MM.1S (cell line): Measurements from ENCODE around the gene ASB2.

Source experiments
- DNase-seq: peaks from one replicate; pipeline ENCODE4 v3.0.0-alpha.2; 2015
- H2AFZ ChIP-seq: fragments of 300-600 bp; sonication (generic); 2 replicates; pipeline ENCODE4 v1.6.0; 2016; ENCODE audit warnings: antibody characterized with exemption, low read length
- H3F3A ChIP-seq: fragments of 300-600 bp; sonication (generic); 2 replicates; pipeline ENCODE4 v1.6.1; 2016; ENCODE audit warnings: mild to moderate bottlenecking, antibody characterized with exemption, low read length, moderate library complexity, mixed read lengths; ENCODE audit not compliant: insufficient read depth
- H3K27ac ChIP-seq: fragments of 300-600 bp; sonication (generic); 2 replicates; pipeline ENCODE4 v1.5.1; 2016; ENCODE audit warnings: mild to moderate bottlenecking, low read length
- H3K27me3 ChIP-seq: fragments of 300-600 bp; sonication (generic); replicated peaks from 2 replicates; pipeline ENCODE4 v1.6.0; 2016; ENCODE audit warnings: low read length; ENCODE audit not compliant: insufficient read depth
- H3K36me3 ChIP-seq: fragments of 300-600 bp; sonication (generic); replicated peaks from 2 replicates; pipeline ENCODE4 v1.6.1; 2016; ENCODE audit warnings: mild to moderate bottlenecking, low read length, mixed read lengths; ENCODE audit not compliant: insufficient read depth
- H3K4me1 ChIP-seq: fragments of 300-600 bp; sonication (generic); 2 replicates; pipeline ENCODE4 v1.6.1; 2016; ENCODE audit warnings: low read length, mixed read lengths
- H3K4me2 ChIP-seq: fragments of 300-600 bp; sonication (generic); 2 replicates; pipeline ENCODE4 v1.6.0; 2016; ENCODE audit warnings: low read depth, low read length
- H3K4me3 ChIP-seq: fragments of 300-600 bp; sonication (generic); 2 replicates; pipeline ENCODE4 v1.5.1; 2016; ENCODE audit warnings: low read length, mixed read lengths
- H3K79me2 ChIP-seq: fragments of 300-600 bp; sonication (generic); 2 replicates; pipeline ENCODE4 v1.6.1; 2016; ENCODE audit warnings: mixed run types, low read length, mixed read lengths
- H3K9ac ChIP-seq: fragments of 300-600 bp; sonication (generic); 2 replicates; pipeline ENCODE4 v1.6.1; 2016; ENCODE audit warnings: low read length, mixed read lengths
- H3K9me2 ChIP-seq: fragments of 300-600 bp; sonication (generic); replicated peaks from 2 replicates; pipeline ENCODE4 v1.6.1; 2016; ENCODE audit warnings: mild to moderate bottlenecking, low read length, mixed read lengths; ENCODE audit not compliant: insufficient read depth
- H3K9me3 ChIP-seq: fragments of 300-600 bp; sonication (generic); replicated peaks from 2 replicates; pipeline ENCODE4 v1.6.1; 2016; ENCODE audit warnings: mild to moderate bottlenecking, low read length, mixed read lengths; ENCODE audit not compliant: insufficient read depth
- H4K20me1 ChIP-seq: fragments of 300-600 bp; sonication (generic); 2 replicates; pipeline ENCODE4 v1.6.1; 2016; ENCODE audit warnings: mild to moderate bottlenecking, low read length, moderate library complexity, mixed read lengths; ENCODE audit not compliant: insufficient read depth
- CTCF ChIP-seq: fragments of 300-600 bp; sonication (generic); IDR thresholded peaks from 2 replicates; pipeline ENCODE4 v1.5.1; 2016; ENCODE audit warnings: antibody characterized with exemption, low read length, mixed read lengths
- EZH2 ChIP-seq: fragments of 300-600 bp; sonication (generic); optimal IDR thresholded peaks from 2 replicates; pipeline ENCODE3; 2017; ENCODE audit warnings: low read depth, mild to moderate bottlenecking, antibody characterized with exemption, low read length, mixed read lengths
- EZH2phosphoT487 ChIP-seq: fragments of 300-600 bp; sonication (generic); IDR thresholded peaks from 2 replicates; pipeline ENCODE4 v1.6.1; 2018; ENCODE audit warnings: antibody characterized with exemption, low read length

Gene ASB2

GRCh38 chr14:93950948-93951634 is 25.3 kb downstream of the ASB2 start:
- H3K4me1 ChIP-seq = no peaks in the 10 kb centered on the region
- H3K27ac ChIP-seq = no peak overlapping the region

GRCh38 chr14:93949511-93950075 is 26.8 kb downstream of the ASB2 start:
- Histone ChIP-seq H3F3A (no peaks in the 10 kb centered on the region), H3K79me2 (no peaks in the 10 kb centered on the region), H3K27ac (no peak overlapping the region), H3K9me2 (no peaks in the 10 kb centered on the region), H3K4me1 (no peaks in the 10 kb centered on the region), H3K4me2 (no peak overlapping the region), H2AFZ (no peak overlapping the region), H3K9ac (no peak overlapping the region), H3K36me3 (no peaks in the 10 kb centered on the region), H4K20me1 (no peaks in the 10 kb centered on the region), H3K27me3 (no peaks in the 10 kb centered on the region), H3K9me3 (no peaks in the 10 kb centered on the region), H3K4me3 (no peak overlapping the region)
- TF ChIP-seq EZH2phosphoT487 (no peak), CTCF (no peak), EZH2 (no peak)
- DNase-seq = no peak

More at GRCh38 chr14:93950948-93951634, 25.3 kb downstream of the ASB2 start:
- H3F3A ChIP-seq = no peaks in the 10 kb centered on the region
- H3K79me2 ChIP-seq = no peaks in the 10 kb centered on the region
- no peaks in the 10 kb centered on the region for H4K20me1 ChIP-seq
- no peak overlapping the region for H3K9ac ChIP-seq
- no peaks in the 10 kb centered on the region for H3K36me3 ChIP-seq
- no peaks in the 10 kb centered on the region for H3K9me2 ChIP-seq
- H3K4me3 ChIP-seq = no peak overlapping the region
- TF ChIP-seq EZH2phosphoT487 (no peak), EZH2 (no peak), CTCF (no peak)
- no peak overlapping the region for H2AFZ ChIP-seq
- no peak overlapping the region for H3K4me2 ChIP-seq
- H3K9me3 ChIP-seq = no peaks in the 10 kb centered on the region
- H3K27me3 ChIP-seq = no peaks in the 10 kb centered on the region
- DNase-seq = no peak

GRCh38 chr14:93947282-93947681 is 29.1 kb downstream of the ASB2 start:
- no peaks in the 10 kb centered on the region for H3K36me3 ChIP-seq
- H3K9me2 ChIP-seq = no peaks in the 10 kb centered on the region
- H3K4me2 ChIP-seq = no peak overlapping the region
- H3K4me1 ChIP-seq = no peaks in the 10 kb centered on the region
- H3K9me3 ChIP-seq = no peaks in the 10 kb centered on the region
- TF ChIP-seq CTCF (no peak), EZH2 (no peak), EZH2phosphoT487 (no peak)
- H3K27ac ChIP-seq = no peak overlapping the region
- H3F3A ChIP-seq = no peaks in the 10 kb centered on the region
- H2AFZ ChIP-seq = no peak overlapping the region
- no peaks in the 10 kb centered on the region for H3K27me3 ChIP-seq
- no peaks in the 10 kb centered on the region for H3K79me2 ChIP-seq
- H4K20me1 ChIP-seq = no peaks in the 10 kb centered on the region
- DNase-seq = no peak
- H3K4me3 ChIP-seq = no peak overlapping the region
- H3K9ac ChIP-seq = no peak overlapping the region
